Ovary (tissue), 9 donors: ENCODE data around the gene SEL1L3. TPM values are rescaled to one million over a fixed set of nuclear protein-coding genes. Genes with fewer than 3 reads are reported as not detected.

Source experiments
- DNase-seq, 5 donors: peaks; one replicate each; pipeline ENCODE4 v3.0.0-alpha.2; 2019 to 2020
- H3K27ac ChIP-seq, 2 donors: fragments of 200-600 bp; one replicate each; pipeline versions ENCODE4 v1.5.1 to v1.8.0; 2019 to 2022
- H3K27me3 ChIP-seq: fragments of 200-600 bp; one replicate; pipeline ENCODE4 v1.8.0; 2022
- H3K36me3 ChIP-seq: fragments of 200-600 bp; sonication (generic); one replicate; pipeline ENCODE4 v1.5.1; 2019
- H3K4me1 ChIP-seq: one replicate; pipeline ENCODE4 v1.8.1; 2013; ENCODE audit warnings: mild to moderate bottlenecking, moderate library complexity; ENCODE audit not compliant: insufficient read depth
- H3K4me3 ChIP-seq: fragments of 200-600 bp; sonication (generic); one replicate; pipeline ENCODE4 v1.5.1; 2017
- H3K9me3 ChIP-seq, 2 donors: fragments of 200-600 bp in 1 of 2; sonication (generic) in 1 of 2; one replicate each; pipeline versions ENCODE4 v1.5.1 to v1.8.1; 2013 to 2019; ENCODE audit warnings: mild to moderate bottlenecking in 1 of 2, moderate library complexity in 1 of 2
- CTCF ChIP-seq, 3 donors: fragments of 450-650 bp in 2 of 3; fragments of 200-600 bp in 1 of 3; IDR thresholded peaks; one replicate each; pipeline versions ENCODE4 v1.5.1 to v1.8.0; 2016 to 2022; ENCODE audit warnings: antibody characterized with exemption in 3 of 3, mild to moderate bottlenecking in 1 of 3
- EP300 ChIP-seq: sonication (generic); formaldehyde crosslinking; IDR thresholded peaks from one replicate; pipeline ENCODE4 v1.6.1; 2017; ENCODE audit warnings: antibody characterized with exemption
- POLR2A ChIP-seq: fragments of 450-650 bp; IDR thresholded peaks from one replicate; pipeline ENCODE4 v1.6.1; 2017; ENCODE audit warnings: antibody characterized with exemption, mild to moderate bottlenecking, moderate library complexity
- WGBS, 3 donors: extraction: QIAGEN DNeasy Blood & Tissue Kit in 1 of 3; methylation state at CpG; one replicate each; pipeline versions ENCODE4 v1.1.5 to v1.1.7; 2013 to 2017; 5-methylcytosine and 5-hydroxymethylcytosine counted together
- intact Hi-C, 4 donors: fragments of 100-400 bp; cut with DNase I; formaldehyde crosslinking; loops; one replicate each; pipeline versions ENCODE4 v1.11.0 to v1.15.1; 2022 to 2023
- polyA plus RNA-seq, 2 donors: library from polyadenylated mRNA; stranded (reverse); fragments of 200-250 nt in 1 of 2; fragments of 350-450 nt in 1 of 2; fragmentation: Illumina TruSeq in 1 of 2; extraction: RNeasy Lipid Tissue Mini Kit (QIAGEN cat#74804) in 1 of 2; gene quantifications; one replicate each; pipeline ENCODE4 v1.2.3, GENCODE V29; 2013 to 2014
- total RNA-seq, 7 donors: library from RNA; depleted of rRNA in 2 of 7; stranded (reverse); fragments of >200 nt in 2 of 7; fragmentation: NEBNext Ultra II Directional in 3 of 7; extraction: Animal tissue kit (Norgen Biotek cat#: 25700) in 3 of 7; gene quantifications; one replicate each; pipeline versions ENCODE4 v1.1.0 to v1.2.4, GENCODE V29; 2016 to 2023
- donor health status: DM: no; HTN: no; CAD: no; lungs with moderate emphysema.
- donor health status: DM: no; HTN: no; CAD: no.
- donor health status: Bipolar disorder and iron deficiency.
- donor health status: DM: yes; HTN: yes; CAD: no.
- donor health status: DM: no; HTN: no; CAD: no.
- donor health status: DM: yes; HTN: yes; CAD: no.

SEL1L3 gene
- total and polyA plus RNA-seq, 9 donors = 4.4 to 27.7 (median 8.3) TPM

GRCh38 chr4:25722964-25723363, 139.8 kb downstream of the SEL1L3 start:
- Histone ChIP-seq H3K9me3 (no peaks in the 10 kb centered on the region), H3K36me3 (no peaks in the 10 kb centered on the region), H3K27ac (no peak overlapping the region), H3K27me3 (no peaks in the 10 kb centered on the region), H3K4me3 (no peak overlapping the region), H3K4me1 (no peaks in the 10 kb centered on the region)
- DNase-seq = no peak
- 32 to 44% (median 32%) methylated on average over 3 of the region's 3 CpGs for WGBS, 3 donors
- TF ChIP-seq CTCF (IDR thresholded peaks at IDR 0.05) (no peak), POLR2A (no peak), EP300 (no peak)
- intact Hi-C loops = no loop called here

GRCh38 chr4:25713812-25714211, 149.0 kb downstream of the SEL1L3 start:
- no peak overlapping the region for H3K4me3 ChIP-seq
- no peak for DNase-seq
- intact Hi-C loops = no loop called here
- H3K36me3 ChIP-seq = no peaks in the 10 kb centered on the region
- H3K9me3 ChIP-seq = no peaks in the 10 kb centered on the region
- no peaks in the 10 kb centered on the region for H3K27me3 ChIP-seq
- H3K27ac ChIP-seq = no peak overlapping the region
- 79 to 88% (median 86%) methylated on average over 4 of the region's 4 CpGs for WGBS, 3 donors
- TF ChIP-seq POLR2A = no peak
- no peak for TF ChIP-seq EP300
- no peak for TF ChIP-seq CTCF (IDR thresholded peaks at IDR 0.05)
- no peaks in the 10 kb centered on the region for H3K4me1 ChIP-seq

GRCh38 chr4:25712611-25713010, 150.2 kb downstream of the SEL1L3 start:
- 89 to 95% (median 91%) methylated on average over 2 of the region's 2 CpGs for WGBS, 3 donors
- Histone ChIP-seq H3K9me3 (no peaks in the 10 kb centered on the region), H3K4me3 (no peak overlapping the region), H3K4me1 (no peaks in the 10 kb centered on the region), H3K27me3 (no peaks in the 10 kb centered on the region), H3K27ac (no peak overlapping the region), H3K36me3 (no peaks in the 10 kb centered on the region)
- TF ChIP-seq EP300 (no peak), CTCF (IDR thresholded peaks at IDR 0.05) (no peak), POLR2A (no peak)
- no peak for DNase-seq
- intact Hi-C loops = no loop called here

- no peaks in the 10 kb centered on the region for H3K36me3 ChIP-seq
- no peak for TF ChIP-seq EP300
- no peak for TF ChIP-seq CTCF (IDR thresholded peaks at IDR 0.05)
- no peaks in the 10 kb centered on the region for H3K9me3 ChIP-seq
- WGBS, 3 donors = 52 to 57% (median 52%) methylated on average over 3 of the region's 3 CpGs
- intact Hi-C loops = no loop called here
- no peak overlapping the region for H3K4me3 ChIP-seq
- H3K27ac ChIP-seq = no peak overlapping the region
- DNase-seq = no peak
- H3K4me1 ChIP-seq = no peaks in the 10 kb centered on the region
- no peaks in the 10 kb centered on the region for H3K27me3 ChIP-seq
Observed at GRCh38 chr4:25710637-25711036, 152.2 kb downstream of the SEL1L3 start.

- Histone ChIP-seq H3K27me3 (no peaks in the 10 kb centered on the region), H3K9me3 (no peaks in the 10 kb centered on the region), H3K27ac (no peak overlapping the region), H3K4me3 (no peak overlapping the region), H3K36me3 (no peaks in the 10 kb centered on the region), H3K4me1 (no peaks in the 10 kb centered on the region)
- DNase-seq = no peak
- 61 to 70% (median 61%) methylated on average over 2 of the region's 2 CpGs for WGBS, 3 donors
- intact Hi-C loops = no loop called here
- TF ChIP-seq CTCF (IDR thresholded peaks at IDR 0.05) = no peak
- TF ChIP-seq POLR2A = no peak
- TF ChIP-seq EP300 = no peak
Observed at GRCh38 chr4:25704516-25704915, 158.3 kb downstream of the SEL1L3 start.
